T47D (cell line): ENCODE measurements around the gene ZCCHC9.
"Not testable (repeated sequence)": the region's sequence is repeated elsewhere in the genome, so short reads cannot be mapped to it uniquely, and the experiment has no call there.

Experiments
- DNase-seq, 2 experiments: peaks; one replicate each; pipeline versions ENCODE4 v3.0.0 to v3.0.0-alpha.2; 2011 to 2012; ENCODE audit warnings: low read depth in 1 of 2, low spot score in 1 of 2
- JUND ChIP-seq: IDR thresholded peaks from 2 replicates; pipeline ENCODE4 v1.6.1; 2012; ENCODE audit warnings: low read depth
- in situ Hi-C: cut with HindIII; loops from 2 replicates; pipeline ENCODE4 v1.10.0; 2016; ENCODE audit warnings: low sequenced_read_pairs, low pct_unique_long_range_greater_than_20kb

Gene ZCCHC9

GRCh38 chr5:81301271-81302015 lies at the start of gene ZCCHC9:
Gene ZCCHC9, plus strand, starts transcription at chr5:81301587. Its CDS starts 3,171 bp downstream, at chr5:81304758.
- no peak for TF ChIP-seq JUND
- in situ Hi-C loops, result no loop called here
- peak; percentile 61 to 96 for DNase-seq

GRCh38 chr5:81251922-81252321 lies 49.5 kb upstream of the ZCCHC9 start:
- in situ Hi-C loops, result no loop called here
- no peak for DNase-seq
- TF ChIP-seq JUND, result no peak

GRCh38 chr5:81252904-81253303 lies 48.5 kb upstream of the ZCCHC9 start:
- in situ Hi-C loops, result no loop called here
- DNase-seq, result no peak
- no peak for TF ChIP-seq JUND

- TF ChIP-seq JUND, result no peak
- in situ Hi-C loops, result no loop called here
- DNase-seq, result no peak
Measured at GRCh38 chr5:81253875-81254274, 47.5 kb upstream of the ZCCHC9 start.

- DNase-seq, result no peak
- no peak for TF ChIP-seq JUND
- in situ Hi-C loops, result no loop called here
Measured at GRCh38 chr5:81254886-81255559, 46.4 kb upstream of the ZCCHC9 start.

GRCh38 chr5:81256766-81257165 lies 44.6 kb upstream of the ZCCHC9 start:
- TF ChIP-seq JUND, result no peak
- in situ Hi-C loops, result no loop called here
- DNase-seq, result no peak

GRCh38 chr5:81262796-81263195 lies 38.6 kb upstream of the ZCCHC9 start:
- DNase-seq, in situ Hi-C loops: not testable (repeated sequence)

GRCh38 chr5:81265101-81265500 lies 36.3 kb upstream of the ZCCHC9 start:
- in situ Hi-C loops, result no loop called here
- DNase-seq, result no peak
- TF ChIP-seq JUND, result no peak

GRCh38 chr5:81268521-81269196 lies 32.7 kb upstream of the ZCCHC9 start:
- in situ Hi-C loops, result no loop called here
- no peak for TF ChIP-seq JUND

GRCh38 chr5:81269751-81270393 lies 31.5 kb upstream of the ZCCHC9 start:
- no peak for TF ChIP-seq JUND
- in situ Hi-C loops, result no loop called here
- no peak for DNase-seq

More at GRCh38 chr5:81268521-81269196, 32.7 kb upstream of the ZCCHC9 start:
- DNase-seq, result peak in 1 of 2 experiments; percentile 8

GRCh38 chr5:81270394-81271027 lies 30.9 kb upstream of the ZCCHC9 start:
- in situ Hi-C loops, result not testable (repeated sequence)

GRCh38 chr5:81283976-81284375 lies 17.4 kb upstream of the ZCCHC9 start:
- no peak for TF ChIP-seq JUND
- no peak for DNase-seq
- in situ Hi-C loops, result no loop called here

More at GRCh38 chr5:81270394-81271027, 30.9 kb upstream of the ZCCHC9 start:
- not testable (repeated sequence) for DNase-seq
